Trophoblast cell (in vitro differentiated cells and primary cell): ENCODE data around the gene ZNF629.
A peak's percentile ranks its signal among the peaks of the same experiment; 100 is the strongest.

Experiments
- DNase-seq, 2 donors: peaks; one replicate each; pipeline ENCODE4 v3.0.0-alpha.2; 2016
- H2AFZ ChIP-seq: 2 replicates; pipeline ENCODE4 v1.6.1; 2013; ENCODE audit warnings: low read length, moderate library complexity, mild to moderate bottlenecking; ENCODE audit not compliant: insufficient read depth, poor library complexity
- H2AK5ac ChIP-seq: 2 replicates; pipeline ENCODE4 v1.6.1; 2013; ENCODE audit warnings: mild to moderate bottlenecking, low read length
- H2BK120ac ChIP-seq: 2 replicates; pipeline ENCODE4 v1.6.1; 2013; ENCODE audit warnings: low read length, mild to moderate bottlenecking, moderate library complexity; ENCODE audit not compliant: insufficient read depth, poor library complexity
- H2BK12ac ChIP-seq: 2 replicates; pipeline ENCODE4 v1.6.1; 2013; ENCODE audit warnings: mild to moderate bottlenecking, low read length, moderate library complexity
- H2BK5ac ChIP-seq: 2 replicates; pipeline ENCODE4 v1.6.1; 2013; ENCODE audit warnings: low read length, low read depth, moderate library complexity, mild to moderate bottlenecking; ENCODE audit not compliant: poor library complexity
- H3K14ac ChIP-seq: 2 replicates; pipeline ENCODE4 v1.6.1; 2013; ENCODE audit warnings: mild to moderate bottlenecking, low read length
- H3K18ac ChIP-seq: 2 replicates; pipeline ENCODE4 v1.6.1; 2013; ENCODE audit warnings: mild to moderate bottlenecking, low read length
- H3K23ac ChIP-seq: 2 replicates; pipeline ENCODE4 v1.6.1; 2013; ENCODE audit warnings: low read length
- H3K27ac ChIP-seq: 2 replicates; pipeline ENCODE4 v1.5.1; 2013; ENCODE audit warnings: low read depth, mild to moderate bottlenecking, inconsistent platforms, low read length, moderate library complexity
- H3K27me3 ChIP-seq: 2 replicates; pipeline ENCODE4 v1.6.1; 2013; ENCODE audit warnings: inconsistent platforms, mild to moderate bottlenecking, low read length, moderate library complexity; ENCODE audit not compliant: insufficient read depth
- H3K36me3 ChIP-seq, 2 experiments: 1 replicate in 1 of 2; 2 replicates in 1 of 2; pipeline ENCODE4 v1.6.1; 2013; ENCODE audit warnings: low read length in 2 of 2, mild to moderate bottlenecking in 2 of 2, moderate library complexity in 1 of 2; ENCODE audit not compliant: insufficient read depth in 2 of 2, control insufficient read depth in 1 of 2
- H3K4ac ChIP-seq: 2 replicates; pipeline ENCODE4 v1.6.1; 2013; ENCODE audit warnings: low read depth, mild to moderate bottlenecking, low read length, moderate library complexity
- H3K4me1 ChIP-seq, 2 experiments: 1 replicate in 1 of 2; 2 replicates in 1 of 2; pipeline ENCODE4 v1.6.1; 2013; ENCODE audit warnings: low read length in 2 of 2, mild to moderate bottlenecking in 2 of 2, moderate library complexity in 1 of 2; ENCODE audit not compliant: insufficient read depth in 2 of 2, control insufficient read depth in 1 of 2
- H3K4me2 ChIP-seq: 2 replicates; pipeline ENCODE4 v1.6.1; 2013; ENCODE audit warnings: inconsistent platforms, mild to moderate bottlenecking, low read length, moderate library complexity
- H3K4me3 ChIP-seq: 2 replicates; pipeline ENCODE4 v1.5.1; 2013; ENCODE audit warnings: mild to moderate bottlenecking, low read depth, low read length, inconsistent platforms
- H3K79me1 ChIP-seq: one replicate; pipeline ENCODE4 v1.6.1; 2013; ENCODE audit warnings: low read length
- H3K79me2 ChIP-seq: 2 replicates; pipeline ENCODE4 v1.6.1; 2013; ENCODE audit warnings: low read length, mild to moderate bottlenecking; ENCODE audit not compliant: control insufficient read depth, insufficient read depth, poor library complexity
- H3K9ac ChIP-seq: 2 replicates; pipeline ENCODE4 v1.6.1; 2013; ENCODE audit warnings: mild to moderate bottlenecking, low read length
- H3K9me3 ChIP-seq: 2 replicates; pipeline ENCODE4 v1.6.1; 2013; ENCODE audit warnings: low read depth, mild to moderate bottlenecking, control low read depth, inconsistent platforms, low read length; ENCODE audit not compliant: insufficient read depth
- H4K12ac ChIP-seq: 2 replicates; pipeline ENCODE4 v1.6.1; 2013; ENCODE audit warnings: low read depth, mild to moderate bottlenecking, low read length, moderate library complexity
- H4K8ac ChIP-seq: 2 replicates; pipeline ENCODE4 v1.6.1; 2013; ENCODE audit warnings: low read depth, mild to moderate bottlenecking, low read length, moderate library complexity
- H4K91ac ChIP-seq: one replicate; pipeline ENCODE4 v1.6.1; 2013; ENCODE audit warnings: low read depth, mild to moderate bottlenecking, low read length, moderate library complexity
- WGBS: extraction: QIAGEN DNeasy Blood & Tissue Kit; methylation state at CpG from one replicate; pipeline ENCODE4 v1.1.7; 2013; ENCODE audit warnings: missing lambda C conversion rate; ENCODE audit not compliant: insufficient read length, insufficient coverage; ENCODE audit errors: extremely low coverage; 5-methylcytosine and 5-hydroxymethylcytosine counted together

Gene ZNF629

GRCh38 chr16:30785126-30786106, 1.6 kb downstream of the ZNF629 start:
- Histone ChIP-seq H2BK12ac (no peak overlapping the region), H3K9ac (peak overlapping the region; percentile 86), H4K8ac (no peak overlapping the region), H3K36me3 (peaks cover 36 to 37% of the 10 kb centered on the region in 2 experiments), H3K79me1 (peaks cover 12% of the 10 kb centered on the region), H3K9me3 (no peaks in the 10 kb centered on the region), H3K4me2 (peak overlapping the region; percentile 88), H4K91ac (no peak overlapping the region), H4K12ac (no peak overlapping the region), H3K18ac (no peak overlapping the region), H3K27ac (no peak overlapping the region), H3K4me3 (no peak overlapping the region), H3K27me3 (no peaks in the 10 kb centered on the region), H2BK5ac (no peak overlapping the region), H3K79me2 (peaks cover 5% of the 10 kb centered on the region), H3K14ac (no peak overlapping the region), H2BK120ac (no peak overlapping the region), H2AK5ac (no peak overlapping the region), H3K4me1 (peaks cover 4 to 7% of the 10 kb centered on the region in 2 experiments), H3K4ac (peak overlapping the region; percentile 29), H2AFZ (no peak overlapping the region), H3K23ac (no peak overlapping the region)
- DNase-seq = no peak
- WGBS = no CpG with 5 or more reads among the region's 7 CpGs

GRCh38 chr16:30784215-30784614, 2.8 kb downstream of the ZNF629 start:
- Histone ChIP-seq H3K27ac (no peak overlapping the region), H4K8ac (no peak overlapping the region), H2AFZ (no peak overlapping the region), H3K9me3 (no peaks in the 10 kb centered on the region), H3K4ac (no peak overlapping the region), H3K4me2 (no peak overlapping the region), H3K4me3 (no peak overlapping the region), H2BK120ac (no peak overlapping the region), H4K91ac (no peak overlapping the region), H3K4me1 (peaks cover 4 to 7% of the 10 kb centered on the region in 2 experiments), H2BK12ac (no peak overlapping the region), H3K79me2 (peaks cover 5% of the 10 kb centered on the region), H3K27me3 (no peaks in the 10 kb centered on the region), H3K23ac (no peak overlapping the region), H3K9ac (no peak overlapping the region), H3K79me1 (peaks cover 12% of the 10 kb centered on the region), H4K12ac (no peak overlapping the region), H3K36me3 (peaks cover 42% of the 10 kb centered on the region in 2 experiments), H3K18ac (no peak overlapping the region), H2AK5ac (no peak overlapping the region), H2BK5ac (no peak overlapping the region), H3K14ac (no peak overlapping the region)
- DNase-seq = no peak
- WGBS = no CpG with 5 or more reads among the region's 18 CpGs

- Histone ChIP-seq H4K12ac (no peak overlapping the region), H3K27ac (no peak overlapping the region), H2AFZ (no peak overlapping the region), H3K23ac (no peak overlapping the region), H2BK5ac (no peak overlapping the region), H3K27me3 (no peaks in the 10 kb centered on the region), H3K4me2 (no peak overlapping the region), H2BK120ac (no peak overlapping the region), H3K79me1 (peaks cover 12% of the 10 kb centered on the region), H3K36me3 (peaks cover 42% of the 10 kb centered on the region in 2 experiments), H2AK5ac (no peak overlapping the region), H3K18ac (no peak overlapping the region), H3K14ac (no peak overlapping the region), H3K4ac (no peak overlapping the region), H4K91ac (no peak overlapping the region), H3K4me3 (no peak overlapping the region), H4K8ac (no peak overlapping the region), H3K4me1 (peaks cover 4 to 7% of the 10 kb centered on the region in 2 experiments), H3K79me2 (peaks cover 5% of the 10 kb centered on the region), H2BK12ac (no peak overlapping the region), H3K9ac (no peak overlapping the region), H3K9me3 (no peaks in the 10 kb centered on the region)
- no CpG with 5 or more reads among the region's 57 CpGs for WGBS
- DNase-seq = no peak
Observed at GRCh38 chr16:30783280-30784109, 3.5 kb downstream of the ZNF629 start.

DNA sequence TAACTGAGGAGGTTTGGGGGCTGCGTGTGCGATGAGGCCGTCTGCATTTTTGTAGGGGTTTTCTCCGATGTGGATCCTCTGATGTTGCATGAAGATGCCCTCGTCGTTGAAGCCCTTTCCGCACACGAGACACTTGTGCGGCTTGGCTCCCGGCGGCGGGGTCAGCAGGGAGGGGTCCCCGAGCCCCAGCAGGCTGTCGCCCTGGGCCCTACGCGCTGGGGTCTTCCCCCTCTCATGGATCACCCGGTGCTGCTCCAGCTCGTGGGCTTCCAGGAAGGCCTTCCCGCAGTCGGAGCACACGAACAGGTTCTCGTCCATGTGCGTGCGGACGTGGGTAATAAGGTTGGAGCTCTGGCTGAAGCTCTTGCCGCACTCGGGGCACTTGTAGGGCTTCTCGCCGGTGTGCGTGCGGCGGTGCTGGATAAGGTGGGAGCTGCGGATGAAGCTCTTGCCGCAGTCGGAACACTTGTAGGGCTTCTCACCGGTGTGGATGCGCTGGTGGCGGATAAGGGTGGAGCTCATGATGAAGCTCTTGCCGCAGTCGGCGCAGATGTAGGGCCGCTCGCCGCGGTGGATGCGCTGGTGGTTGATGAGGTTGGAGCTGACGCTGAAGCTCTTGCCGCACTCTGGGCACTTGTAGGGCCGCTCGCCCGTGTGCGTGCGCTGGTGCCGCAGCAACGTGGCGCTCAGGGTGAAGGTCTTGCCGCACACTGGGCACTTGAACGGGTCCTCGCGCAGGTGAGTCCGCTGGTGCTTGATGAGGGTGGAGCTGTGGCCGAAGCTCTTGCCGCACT, 4.3 kb downstream of the ZNF629 start:
- WGBS = no CpG with 5 or more reads among the region's 63 CpGs
- no peak for DNase-seq
- no peak overlapping the region for H2BK12ac ChIP-seq
- no peaks in the 10 kb centered on the region for H3K9me3 ChIP-seq
- H3K27me3 ChIP-seq = no peaks in the 10 kb centered on the region
- peaks cover 4 to 7% of the 10 kb centered on the region in 2 experiments for H3K4me1 ChIP-seq
- H3K14ac ChIP-seq = no peak overlapping the region
- H2AK5ac ChIP-seq = no peak overlapping the region
- H3K4me2 ChIP-seq = no peak overlapping the region
- H3K18ac ChIP-seq = no peak overlapping the region
- H4K8ac ChIP-seq = no peak overlapping the region
- H3K27ac ChIP-seq = no peak overlapping the region
- H4K12ac ChIP-seq = no peak overlapping the region
- H3K4me3 ChIP-seq = no peak overlapping the region
- H2BK5ac ChIP-seq = no peak overlapping the region
- no peak overlapping the region for H3K23ac ChIP-seq
- H2AFZ ChIP-seq = no peak overlapping the region
- peaks cover 42% of the 10 kb centered on the region in 2 experiments for H3K36me3 ChIP-seq
- H2BK120ac ChIP-seq = no peak overlapping the region
- no peak overlapping the region for H3K4ac ChIP-seq
- peaks cover 5% of the 10 kb centered on the region for H3K79me2 ChIP-seq
- H4K91ac ChIP-seq = no peak overlapping the region
- no peak overlapping the region for H3K9ac ChIP-seq
- H3K79me1 ChIP-seq = peaks cover 12% of the 10 kb centered on the region
